Chondrocyte (in vitro differentiated cells): ENCODE measurements around the gene PPBP. TPM values are rescaled to one million over a fixed set of nuclear protein-coding genes. Genes with fewer than 3 reads are reported as not detected.
A peak's percentile ranks its signal among the peaks of the same experiment; 100 is the strongest.

Experiments
- DNase-seq: peaks from one replicate; pipeline ENCODE4 v3.0.0; 2021; ENCODE audit warnings: mixed read lengths, low spot score
- H3K27ac Mint-ChIP-seq: one replicate; pipeline ENCODE4 v1.8.0; 2021; ENCODE audit warnings: mild to moderate bottlenecking, moderate library complexity, mixed read lengths; ENCODE audit not compliant: unreplicated experiment
- H3K27me3 Mint-ChIP-seq: 2 replicates; pipeline ENCODE4 v1.8.0; 2021; ENCODE audit warnings: low read depth, mixed read lengths
- H3K36me3 Mint-ChIP-seq: 2 replicates; pipeline ENCODE4 v1.8.0; 2021; ENCODE audit warnings: low read depth, mixed read lengths
- H3K4me1 Mint-ChIP-seq: 2 replicates; pipeline ENCODE4 v1.8.0; 2021; ENCODE audit warnings: low read depth, mild to moderate bottlenecking, mixed read lengths
- H3K4me3 Mint-ChIP-seq: one replicate; pipeline ENCODE4 v1.8.0; 2021; ENCODE audit warnings: mild to moderate bottlenecking, moderate library complexity, mixed read lengths; ENCODE audit not compliant: unreplicated experiment
- H3K9me3 Mint-ChIP-seq: 2 replicates; pipeline ENCODE4 v1.8.0; 2021; ENCODE audit warnings: low read depth, mixed read lengths
- CTCF ChIP-seq: fragments of 200-600 bp; sonication (generic); IDR thresholded peaks from 2 replicates; pipeline ENCODE4 v1.5.0; 2021; ENCODE audit warnings: antibody characterized with exemption, mild to moderate bottlenecking, moderate library complexity
- total RNA-seq: library from RNA; stranded (reverse); gene quantifications from 3 replicates; pipeline ENCODE4 v1.2.1, GENCODE V29; 2021

The PPBP gene
- total RNA-seq, 1 donor from 2014 or later, result not detected

DNA sequence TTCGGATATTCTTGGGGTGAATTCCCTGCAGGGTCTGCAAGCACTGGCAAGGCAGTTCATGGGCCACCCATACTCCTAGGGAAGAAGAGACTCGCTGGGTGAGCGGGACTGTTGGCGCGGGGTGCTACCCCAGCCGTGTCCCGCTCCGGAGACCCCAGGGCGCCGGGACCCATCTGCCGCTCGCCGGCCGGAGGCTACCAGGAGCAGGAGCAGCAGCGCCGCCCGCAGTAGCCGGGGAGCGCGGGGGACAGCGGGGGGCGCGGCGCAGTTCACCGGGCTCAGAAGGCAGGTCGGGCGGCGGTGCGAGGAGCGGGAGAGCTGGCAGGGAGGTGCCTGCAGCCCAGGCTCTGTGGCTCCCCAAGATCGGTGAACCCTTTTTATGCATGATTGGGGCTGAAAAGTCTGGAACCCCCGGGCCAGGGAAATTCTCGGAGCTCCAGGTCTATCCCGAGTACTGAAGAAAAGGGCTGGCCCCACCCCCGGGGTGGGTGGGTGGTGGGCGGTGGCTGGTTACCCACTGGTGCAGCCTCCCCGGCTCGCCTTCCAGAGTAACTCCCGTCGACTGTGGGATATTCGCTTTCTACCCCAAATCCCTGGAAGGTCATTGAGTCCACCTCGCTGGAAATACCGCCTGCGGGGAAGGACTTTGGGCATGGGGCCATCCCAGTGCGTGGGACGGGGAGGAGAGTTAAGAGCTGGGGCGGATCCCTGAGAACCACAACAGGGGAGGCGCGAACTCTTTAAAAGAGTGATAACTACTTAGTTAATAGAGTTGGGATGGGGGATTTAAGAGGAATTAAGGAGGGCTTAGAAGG, 43.7 kb downstream of the PPBP start:
- TF ChIP-seq CTCF, result peak; percentile 17
- H3K4me1 Mint-ChIP-seq, result peaks cover 18% of the 10 kb centered on the region
- H3K9me3 Mint-ChIP-seq, result no peaks in the 10 kb centered on the region
- peaks cover 80% of the 10 kb centered on the region for H3K27me3 Mint-ChIP-seq
- H3K27ac Mint-ChIP-seq, result no peak overlapping the region
- DNase-seq, result no peak
- peak overlapping the region; percentile 63 for H3K4me3 Mint-ChIP-seq
- peaks cover 6% of the 10 kb centered on the region for H3K36me3 Mint-ChIP-seq

GRCh38 chr4:73943555-73943954, 44.4 kb downstream of the PPBP start:
- no peak for DNase-seq
- H3K27me3 Mint-ChIP-seq, result peaks cover 82% of the 10 kb centered on the region
- H3K27ac Mint-ChIP-seq, result no peak overlapping the region
- H3K4me3 Mint-ChIP-seq, result no peak overlapping the region
- H3K36me3 Mint-ChIP-seq, result peaks cover 6% of the 10 kb centered on the region
- H3K9me3 Mint-ChIP-seq, result no peaks in the 10 kb centered on the region
- peaks cover 11% of the 10 kb centered on the region for H3K4me1 Mint-ChIP-seq
- TF ChIP-seq CTCF, result no peak

GRCh38 chr4:73936969-73937368, 51.0 kb downstream of the PPBP start:
- no peak for TF ChIP-seq CTCF
- Mint-ChIP-seq H3K27me3 (peaks cover 56% of the 10 kb centered on the region), H3K36me3 (no peaks in the 10 kb centered on the region), H3K9me3 (no peaks in the 10 kb centered on the region), H3K27ac (no peak overlapping the region), H3K4me1 (no peaks in the 10 kb centered on the region), H3K4me3 (no peak overlapping the region)
- DNase-seq, result no peak

Other genes starting within 250 kb of the PPBP start
- 0.27 to 0.48 TPM (median 0.46 TPM) in 3 replicates for gene CXCL8, start 247.6 kb downstream of the PPBP start, total RNA-seq
- not detected in 3 replicates for gene CXCL6, start 151.5 kb downstream of the PPBP start, total RNA-seq
- gene PF4V1, start 134.9 kb downstream of the PPBP start, total RNA-seq, result not detected in 3 replicates
- gene CXCL1, start 118.8 kb downstream of the PPBP start, total RNA-seq, result 0.72 to 1.0 TPM (median 0.74 TPM) in 3 replicates
- 1.5 to 2.5 TPM (median 1.9 TPM) in 3 replicates for gene PF4, start 6.2 kb downstream of the PPBP start, total RNA-seq
- 0.22 TPM in 1 of 3 replicates, not detected in the others for gene CXCL5, start 10.5 kb upstream of the PPBP start, total RNA-seq
- 0.20 TPM in 1 of 3 replicates, not detected in the others for gene CXCL3, start 50.5 kb upstream of the PPBP start, total RNA-seq
- 0.89 to 8.7 TPM (median 7.9 TPM) in 3 replicates for gene CXCL2, start 111.0 kb upstream of the PPBP start, total RNA-seq
- 6.6 to 10.6 TPM (median 7.4 TPM) in 3 replicates for gene MTHFD2L, start 169.9 kb upstream of the PPBP start, total RNA-seq